ENCODE results near the gene MBD3L3. TPM values are rescaled to one million over a fixed set of nuclear protein-coding genes. Genes with fewer than 3 reads are reported as not detected.
"Not testable (repeated sequence)": the region's sequence is repeated elsewhere in the genome, so short reads cannot be mapped to it uniquely, and the experiment has no call there.

Gene MBD3L3
- total RNA-seq (2012; rRNA removed), result not detected in 2 replicates

GRCh38 chr19:7058576-7058975, at the start of gene MBD3L3:
Gene MBD3L3, minus strand, starts transcription at chr19:7058676. Its CDS starts 71 bp downstream, at chr19:7058605.
- H3K4me3 ChIP-seq (ENCODE audit: low read length); H3K27me3 ChIP-seq (ENCODE audit: control insufficient read depth, insufficient read depth, low read length); H3K36me3 ChIP-seq (ENCODE audit: insufficient read depth, low read length); H3K9me3 ChIP-seq (replicated peaks; ENCODE audit: low read length); H3K4me1 ChIP-seq (ENCODE audit: control insufficient read depth, insufficient read depth, low read length); H3K4me2 ChIP-seq (ENCODE audit: low read length); H3K9ac ChIP-seq (ENCODE audit: low read depth, low read length): not testable (repeated sequence)

DNA sequence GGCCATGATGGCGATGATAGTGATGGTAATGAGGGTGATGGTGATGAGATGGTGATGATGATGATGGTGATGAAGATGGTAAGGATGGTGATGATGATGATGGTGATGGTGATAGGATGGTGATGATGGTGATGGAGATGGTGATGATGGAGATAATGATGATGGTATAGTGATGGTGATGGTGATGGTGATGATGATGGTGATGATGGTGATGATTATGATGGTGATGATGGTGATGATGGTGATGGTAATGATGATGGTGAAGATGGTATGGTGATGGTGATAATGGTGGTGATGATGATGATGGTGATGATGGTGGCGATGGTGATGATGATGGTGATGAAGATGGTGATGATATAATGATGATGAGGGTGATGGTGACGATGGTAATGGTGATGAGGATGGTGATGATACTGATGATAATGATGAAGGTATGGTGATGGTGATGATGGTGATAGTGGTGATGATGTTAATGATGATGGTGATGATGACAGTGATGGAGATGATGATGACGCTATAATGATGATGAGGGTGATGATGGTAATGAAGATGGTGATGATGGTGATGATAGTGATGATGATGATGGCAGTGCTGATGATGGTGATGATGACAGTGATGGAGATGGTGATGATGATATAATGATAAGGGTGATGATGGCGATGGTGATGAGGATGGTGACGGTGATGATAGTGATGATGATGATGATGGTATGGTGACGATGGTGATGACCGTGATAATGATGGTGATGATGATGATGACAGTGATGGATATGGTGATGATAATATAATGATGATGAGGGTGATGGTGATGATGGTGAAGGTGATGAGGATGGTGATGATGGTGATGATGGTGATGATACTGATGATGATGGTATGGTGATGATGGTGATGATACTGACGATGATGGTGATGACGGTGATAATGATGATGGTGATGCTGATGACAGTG, 48.5 kb upstream of the MBD3L3 start:
- H3K4me3 ChIP-seq (ENCODE audit: low read length), result no peak overlapping the region
- no peaks in the 10 kb centered on the region for H3K36me3 ChIP-seq (ENCODE audit: insufficient read depth, low read length)
- H3K9me3 ChIP-seq (replicated peaks; ENCODE audit: low read length), result no peaks in the 10 kb centered on the region
- H3K4me1 ChIP-seq (ENCODE audit: control insufficient read depth, insufficient read depth, low read length), result no peaks in the 10 kb centered on the region
- H3K27me3 ChIP-seq (ENCODE audit: control insufficient read depth, insufficient read depth, low read length), result peaks cover 7% of the 10 kb centered on the region
- H3K9ac ChIP-seq (ENCODE audit: low read depth, low read length), result no peak overlapping the region
- H3K4me2 ChIP-seq (ENCODE audit: low read length), result no peak overlapping the region

DNA sequence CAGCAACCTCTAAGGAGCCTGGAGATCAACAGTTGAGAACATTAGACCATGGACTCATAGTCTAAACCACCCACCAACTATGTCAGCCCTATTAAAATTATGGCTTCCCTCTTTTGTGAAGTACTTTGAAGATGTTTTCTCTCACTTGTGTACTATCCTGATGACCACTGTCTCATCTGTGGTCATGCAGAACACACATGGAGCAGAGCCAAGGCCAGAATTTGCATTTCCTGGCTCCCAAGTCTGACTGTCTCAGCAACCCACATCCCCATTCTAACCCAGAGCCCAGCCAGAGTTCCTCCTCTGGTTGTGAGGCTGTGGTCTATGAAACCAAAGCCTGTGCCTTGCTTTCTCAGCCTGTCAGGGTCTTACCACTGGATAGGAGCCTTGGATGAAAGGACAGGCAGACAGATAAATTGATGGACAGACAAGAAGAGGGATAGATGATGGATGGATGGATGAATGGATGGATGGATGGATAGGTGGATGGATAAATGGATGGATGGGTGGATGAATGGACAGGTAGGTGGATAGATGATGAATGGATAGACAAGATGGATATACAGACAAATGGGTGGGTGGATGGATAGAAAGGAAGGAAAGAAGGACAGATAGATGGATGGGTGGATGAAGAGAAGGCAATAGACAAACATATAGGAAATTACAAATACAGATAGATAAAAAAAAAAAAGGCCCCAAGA, 46.4 kb upstream of the MBD3L3 start:
- no peak overlapping the region for H3K9ac ChIP-seq (ENCODE audit: low read depth, low read length)
- H3K9me3 ChIP-seq (replicated peaks; ENCODE audit: low read length), result no peaks in the 10 kb centered on the region

GRCh38 chr19:7101498-7102253, 43.2 kb upstream of the MBD3L3 start:
- Histone ChIP-seq H3K4me2 (ENCODE audit: low read length) (no peak overlapping the region), H3K9me3 (replicated peaks; ENCODE audit: low read length) (no peaks in the 10 kb centered on the region), H3K4me1 (ENCODE audit: control insufficient read depth, insufficient read depth, low read length) (peaks cover 5% of the 10 kb centered on the region), H3K27me3 (ENCODE audit: control insufficient read depth, insufficient read depth, low read length) (peaks cover 7% of the 10 kb centered on the region), H3K36me3 (ENCODE audit: insufficient read depth, low read length) (no peaks in the 10 kb centered on the region), H3K9ac (ENCODE audit: low read depth, low read length) (no peak overlapping the region), H3K4me3 (ENCODE audit: low read length) (no peak overlapping the region)

More for the DNA sequence above, 46.4 kb upstream of the MBD3L3 start:
- Histone ChIP-seq H3K4me2 (ENCODE audit: low read length) (no peak overlapping the region), H3K36me3 (ENCODE audit: insufficient read depth, low read length) (no peaks in the 10 kb centered on the region), H3K4me3 (ENCODE audit: low read length) (no peak overlapping the region), H3K4me1 (ENCODE audit: control insufficient read depth, insufficient read depth, low read length) (no peaks in the 10 kb centered on the region), H3K27me3 (ENCODE audit: control insufficient read depth, insufficient read depth, low read length) (peaks cover 7% of the 10 kb centered on the region)

DNA sequence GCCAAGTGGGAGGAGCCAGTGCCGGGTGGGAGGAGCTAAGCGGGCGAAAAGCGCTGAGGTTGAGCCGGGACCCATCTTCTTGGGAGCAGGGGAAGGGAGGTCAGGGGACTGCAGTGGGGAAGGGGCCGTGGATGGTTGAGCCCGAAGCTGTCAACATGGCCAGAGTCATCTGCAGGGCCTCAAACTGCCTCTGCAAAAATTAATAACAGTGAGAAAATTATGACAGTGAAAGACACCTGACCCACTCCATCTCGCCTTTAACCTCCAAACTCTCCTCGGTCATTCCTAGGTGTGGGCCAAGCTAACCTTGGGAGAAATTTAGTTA, 41.1 kb upstream of the MBD3L3 start:
- Histone ChIP-seq H3K9ac (ENCODE audit: low read depth, low read length) (peak overlapping the region; percentile 88), H3K4me2 (ENCODE audit: low read length) (peak overlapping the region; percentile 74), H3K36me3 (ENCODE audit: insufficient read depth, low read length) (no peaks in the 10 kb centered on the region), H3K4me1 (ENCODE audit: control insufficient read depth, insufficient read depth, low read length) (peaks cover 5% of the 10 kb centered on the region), H3K27me3 (ENCODE audit: control insufficient read depth, insufficient read depth, low read length) (peaks cover under 1% of the 10 kb centered on the region), H3K9me3 (replicated peaks; ENCODE audit: low read length) (peaks cover 4% of the 10 kb centered on the region), H3K4me3 (ENCODE audit: low read length) (peak overlapping the region; percentile 72)

DNA sequence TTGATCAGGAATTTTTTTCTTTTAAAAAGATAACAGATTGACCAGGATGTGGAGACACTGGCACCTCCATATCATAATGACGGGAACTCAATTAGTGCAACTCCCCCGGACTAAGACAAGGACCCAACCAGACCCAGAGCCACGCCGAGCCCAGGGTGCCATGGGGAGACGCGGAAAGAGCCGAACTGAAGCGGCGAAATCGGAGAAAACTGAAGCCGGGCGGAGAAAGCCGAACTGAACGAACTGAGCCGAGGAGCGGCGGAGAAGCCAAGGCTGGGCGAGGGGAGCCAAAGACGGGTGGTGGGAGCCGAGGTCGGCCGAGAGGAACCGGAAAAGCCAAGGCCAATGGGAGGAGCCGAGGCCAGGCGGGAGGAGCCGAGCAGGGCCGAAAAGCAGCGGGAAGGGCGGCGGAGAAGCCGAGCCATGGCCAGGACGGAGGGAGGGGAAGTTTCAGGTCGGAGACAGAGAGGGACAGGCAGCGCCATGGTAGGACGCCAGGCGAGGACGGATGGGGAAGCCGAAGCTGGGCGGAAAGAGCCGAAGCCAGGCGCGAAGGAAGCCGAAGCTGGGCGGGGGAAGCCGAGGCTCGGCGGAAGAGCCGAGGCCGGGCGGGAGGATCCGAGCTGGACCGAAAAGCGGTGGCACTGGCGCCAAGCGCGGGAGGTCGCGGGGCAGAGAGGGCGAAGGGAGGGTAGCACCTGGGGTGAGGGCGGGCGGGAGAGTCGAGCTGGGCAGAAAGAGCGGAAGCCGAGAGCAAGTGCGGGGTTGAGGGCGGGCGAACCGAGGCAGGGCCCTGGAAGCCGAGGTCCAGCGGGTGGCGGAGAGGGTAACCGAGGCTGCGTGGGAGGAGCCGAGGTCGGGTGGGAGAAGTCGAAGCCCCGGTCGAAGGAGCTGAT, 40.5 kb upstream of the MBD3L3 start:
- Histone ChIP-seq H3K4me1 (ENCODE audit: control insufficient read depth, insufficient read depth, low read length) (peaks cover 5% of the 10 kb centered on the region), H3K4me2 (ENCODE audit: low read length) (peak overlapping the region; percentile 74), H3K9me3 (replicated peaks; ENCODE audit: low read length) (peaks cover 4% of the 10 kb centered on the region), H3K27me3 (ENCODE audit: control insufficient read depth, insufficient read depth, low read length) (no peaks in the 10 kb centered on the region), H3K36me3 (ENCODE audit: insufficient read depth, low read length) (no peaks in the 10 kb centered on the region), H3K9ac (ENCODE audit: low read depth, low read length) (peak overlapping the region; percentile 88), H3K4me3 (ENCODE audit: low read length) (peak overlapping the region; percentile 72)

- H3K9ac ChIP-seq (ENCODE audit: low read depth, low read length), result peak overlapping the region; percentile 88
- H3K27me3 ChIP-seq (ENCODE audit: control insufficient read depth, insufficient read depth, low read length), result no peaks in the 10 kb centered on the region
- peak overlapping the region; percentile 72 for H3K4me3 ChIP-seq (ENCODE audit: low read length)
- no peaks in the 10 kb centered on the region for H3K36me3 ChIP-seq (ENCODE audit: insufficient read depth, low read length)
- peak overlapping the region; percentile 74 for H3K4me2 ChIP-seq (ENCODE audit: low read length)
- H3K9me3 ChIP-seq (replicated peaks; ENCODE audit: low read length), result peaks cover 4% of the 10 kb centered on the region
- H3K4me1 ChIP-seq (ENCODE audit: control insufficient read depth, insufficient read depth, low read length), result peaks cover 5% of the 10 kb centered on the region
Measured at GRCh38 chr19:7098096-7098495, 39.6 kb upstream of the MBD3L3 start.

DNA sequence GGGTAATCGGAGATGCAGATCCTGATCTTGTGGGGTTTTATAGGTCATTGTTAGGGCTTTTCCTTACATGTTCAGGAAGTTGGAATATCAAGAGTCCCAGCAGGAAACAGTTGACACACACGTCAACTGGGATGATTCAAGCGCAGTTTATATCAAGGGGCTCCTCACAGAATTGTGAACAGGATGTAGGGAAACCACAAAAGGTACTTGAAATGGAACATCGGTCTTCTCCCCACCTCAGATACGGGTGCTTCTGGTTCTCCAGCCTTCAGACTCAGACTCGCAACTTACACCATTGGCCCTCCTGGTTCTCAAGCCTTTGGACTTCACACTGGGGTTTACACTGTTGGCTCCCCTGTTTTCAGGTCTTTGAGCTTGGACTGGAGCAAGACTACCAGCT, 30.5 kb upstream of the MBD3L3 start:
- Histone ChIP-seq H3K27me3 (ENCODE audit: control insufficient read depth, insufficient read depth, low read length) (no peaks in the 10 kb centered on the region), H3K36me3 (ENCODE audit: insufficient read depth, low read length) (peaks cover 23% of the 10 kb centered on the region), H3K4me2 (ENCODE audit: low read length) (no peak overlapping the region), H3K4me1 (ENCODE audit: control insufficient read depth, insufficient read depth, low read length) (no peaks in the 10 kb centered on the region), H3K9ac (ENCODE audit: low read depth, low read length) (no peak overlapping the region), H3K4me3 (ENCODE audit: low read length) (no peak overlapping the region), H3K9me3 (replicated peaks; ENCODE audit: low read length) (peaks cover 37% of the 10 kb centered on the region)

DNA sequence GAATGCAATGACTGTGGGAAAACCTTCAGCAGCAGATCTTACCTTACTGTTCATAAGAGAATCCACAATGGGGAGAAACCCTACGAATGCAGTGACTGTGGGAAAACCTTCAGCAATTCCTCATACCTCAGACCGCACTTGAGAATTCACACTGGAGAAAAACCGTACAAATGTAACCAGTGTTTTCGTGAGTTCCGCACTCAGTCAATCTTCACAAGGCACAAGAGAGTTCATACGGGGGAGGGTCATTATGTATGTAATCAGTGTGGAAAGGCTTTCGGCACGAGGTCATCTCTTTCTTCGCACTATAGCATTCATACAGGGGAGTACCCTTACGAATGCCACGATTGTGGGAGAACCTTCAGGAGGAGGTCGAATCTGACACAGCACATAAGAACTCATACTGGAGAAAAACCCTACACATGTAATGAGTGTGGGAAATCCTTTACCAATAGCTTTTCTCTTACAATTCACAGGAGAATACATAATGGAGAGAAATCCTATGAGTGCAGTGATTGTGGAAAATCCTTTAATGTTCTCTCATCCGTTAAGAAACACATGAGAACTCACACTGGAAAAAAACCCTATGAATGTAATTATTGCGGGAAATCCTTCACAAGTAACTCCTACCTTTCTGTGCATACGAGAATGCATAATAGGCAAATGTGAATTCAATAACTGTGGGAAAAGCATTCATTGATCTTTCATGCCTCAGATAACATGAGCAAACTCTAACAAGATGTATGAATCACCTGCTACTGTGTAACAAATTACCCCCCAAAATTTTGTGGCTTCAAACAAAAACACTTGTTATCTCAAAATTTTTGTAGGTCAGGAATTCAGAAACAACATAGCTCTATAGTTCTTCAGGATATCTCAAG, 24.8 kb upstream of the MBD3L3 start:
- Histone ChIP-seq H3K9me3 (replicated peaks; ENCODE audit: low read length) (peaks cover 77% of the 10 kb centered on the region), H3K27me3 (ENCODE audit: control insufficient read depth, insufficient read depth, low read length) (no peaks in the 10 kb centered on the region), H3K4me3 (ENCODE audit: low read length) (peak overlapping the region; percentile 17), H3K4me1 (ENCODE audit: control insufficient read depth, insufficient read depth, low read length) (no peaks in the 10 kb centered on the region), H3K36me3 (ENCODE audit: insufficient read depth, low read length) (peaks cover 77% of the 10 kb centered on the region), H3K4me2 (ENCODE audit: low read length) (no peak overlapping the region), H3K9ac (ENCODE audit: low read depth, low read length) (no peak overlapping the region)

DNA sequence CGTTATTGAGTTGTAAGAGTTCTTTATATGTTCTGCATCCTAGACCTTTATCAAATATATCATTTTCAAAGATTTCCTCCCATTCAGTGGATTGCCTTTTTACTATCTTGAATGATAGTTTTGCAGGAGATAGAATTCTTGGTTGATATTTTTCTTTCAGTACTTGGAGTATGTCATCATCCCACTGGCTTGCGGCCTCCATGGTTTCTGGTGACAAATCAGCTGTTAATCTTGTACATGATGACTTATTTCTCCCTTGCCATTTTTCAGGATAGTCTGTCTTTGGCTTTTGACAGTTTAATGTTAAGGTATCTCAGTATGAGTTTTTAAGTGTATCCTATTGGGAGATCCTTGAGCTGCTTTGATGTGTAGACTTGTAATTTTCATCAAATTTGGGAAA, 19.5 kb upstream of the MBD3L3 start:
- Histone ChIP-seq H3K27me3 (ENCODE audit: control insufficient read depth, insufficient read depth, low read length) (no peaks in the 10 kb centered on the region), H3K9ac (ENCODE audit: low read depth, low read length) (no peak overlapping the region), H3K4me3 (ENCODE audit: low read length) (no peak overlapping the region), H3K4me1 (ENCODE audit: control insufficient read depth, insufficient read depth, low read length) (no peaks in the 10 kb centered on the region), H3K9me3 (replicated peaks; ENCODE audit: low read length) (peaks cover 56% of the 10 kb centered on the region), H3K4me2 (ENCODE audit: low read length) (no peak overlapping the region), H3K36me3 (ENCODE audit: insufficient read depth, low read length) (peaks cover 92% of the 10 kb centered on the region)

Measured in skeletal muscle satellite cell (primary cell).